SK-N-SH (cell line): Measurements from ENCODE around the gene MGAT5B.

ENCODE experiments used
- CHD2 ChIP-seq: fragments of 150-350 bp; IDR thresholded peaks from 2 replicates; pipeline ENCODE4 v1.6.1; 2018; ENCODE audit warnings: low read length; ENCODE audit not compliant: partially characterized antibody
- EP300 ChIP-seq, 2 experiments: IDR thresholded peaks; 2 replicates each; pipeline versions ENCODE4 v1.4.0 to v1.6.1; 2012; ENCODE audit warnings: borderline replicate concordance in 1 of 2, low read depth in 1 of 2, low read length in 1 of 2
- GABPA ChIP-seq: IDR thresholded peaks from 2 replicates; pipeline ENCODE4 v1.4.0; 2012; ENCODE audit warnings: low read depth, mild to moderate bottlenecking
- TCF12 ChIP-seq: IDR thresholded peaks from 2 replicates; pipeline ENCODE4 v1.4.0; 2012
- YY1 ChIP-seq: IDR thresholded peaks from 2 replicates; pipeline ENCODE4 v1.4.0; 2012; ENCODE audit warnings: low read depth, mild to moderate bottlenecking
- TF ChIP-seq, protein P1 (sequence below): fragments of 200-600 bp; sonication (generic); IDR thresholded peaks from 2 replicates; pipeline ENCODE4 v1.6.1; 2017; ENCODE audit warnings: antibody characterized with exemption, mild to moderate bottlenecking, moderate library complexity

DNA sequence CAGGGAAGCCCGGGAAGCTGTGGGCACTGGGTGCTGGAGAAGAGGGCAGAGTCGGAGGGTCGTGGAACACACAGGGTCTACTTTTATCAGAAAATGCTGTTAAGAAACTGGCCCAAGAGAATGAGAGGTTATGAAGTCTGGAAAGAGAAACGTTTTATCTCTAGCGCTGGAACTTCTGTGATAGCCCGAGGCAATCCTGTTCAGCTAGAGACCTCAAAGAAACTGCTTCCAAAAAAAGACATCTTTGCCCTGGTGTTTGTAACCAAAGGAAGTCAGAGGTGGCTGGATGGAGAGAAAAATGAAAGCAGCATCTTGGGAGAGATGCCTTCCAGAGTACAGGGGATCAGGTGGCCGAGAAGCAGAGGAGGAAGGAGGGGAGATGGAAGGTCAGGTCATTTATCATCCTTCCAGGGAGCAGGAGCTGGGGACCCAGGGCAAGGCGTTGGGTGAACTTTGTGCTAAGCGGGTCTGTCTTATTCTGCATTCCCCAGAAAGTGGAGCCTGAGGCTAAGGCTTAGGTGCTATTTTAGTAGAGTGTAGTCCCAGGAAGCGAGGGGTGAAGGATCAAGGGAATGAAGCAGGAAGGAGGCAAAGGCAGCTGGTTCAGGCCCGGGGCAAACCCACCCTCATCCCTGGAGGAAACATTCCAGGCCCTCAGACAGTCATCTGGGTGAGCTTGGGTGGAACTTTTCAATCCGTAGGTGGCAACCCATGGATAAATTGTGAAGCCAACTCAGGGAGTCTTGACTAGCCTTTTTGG, 66.5 kb downstream of the MGAT5B start:
- TF ChIP-seq, protein P1, sequence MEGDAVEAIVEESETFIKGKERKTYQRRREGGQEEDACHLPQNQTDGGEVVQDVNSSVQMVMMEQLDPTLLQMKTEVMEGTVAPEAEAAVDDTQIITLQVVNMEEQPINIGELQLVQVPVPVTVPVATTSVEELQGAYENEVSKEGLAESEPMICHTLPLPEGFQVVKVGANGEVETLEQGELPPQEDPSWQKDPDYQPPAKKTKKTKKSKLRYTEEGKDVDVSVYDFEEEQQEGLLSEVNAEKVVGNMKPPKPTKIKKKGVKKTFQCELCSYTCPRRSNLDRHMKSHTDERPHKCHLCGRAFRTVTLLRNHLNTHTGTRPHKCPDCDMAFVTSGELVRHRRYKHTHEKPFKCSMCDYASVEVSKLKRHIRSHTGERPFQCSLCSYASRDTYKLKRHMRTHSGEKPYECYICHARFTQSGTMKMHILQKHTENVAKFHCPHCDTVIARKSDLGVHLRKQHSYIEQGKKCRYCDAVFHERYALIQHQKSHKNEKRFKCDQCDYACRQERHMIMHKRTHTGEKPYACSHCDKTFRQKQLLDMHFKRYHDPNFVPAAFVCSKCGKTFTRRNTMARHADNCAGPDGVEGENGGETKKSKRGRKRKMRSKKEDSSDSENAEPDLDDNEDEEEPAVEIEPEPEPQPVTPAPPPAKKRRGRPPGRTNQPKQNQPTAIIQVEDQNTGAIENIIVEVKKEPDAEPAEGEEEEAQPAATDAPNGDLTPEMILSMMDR, result no peak
- TF ChIP-seq CHD2, result no peak
- TF ChIP-seq TCF12, result no peak
- no peak for TF ChIP-seq GABPA
- TF ChIP-seq EP300 (IDR thresholded peaks at IDR 0.05; ENCODE audit: borderline replicate concordance in 1 of 2, low read depth in 1 of 2, low read length in 1 of 2), result no peak
- TF ChIP-seq YY1, result no peak
